Panc1 (cell line): Measurements from ENCODE around the gene FN1.

Experiments
- POLR2AphosphoS5 ChIP-seq: IDR thresholded peaks from 2 replicates; pipeline ENCODE4 v1.6.1; 2012; ENCODE audit warnings: mild to moderate bottlenecking, low read depth, low read length, moderate library complexity
- REST ChIP-seq, 2 experiments: IDR thresholded peaks; 2 replicates each; pipeline ENCODE4 v1.6.1; 2011 to 2012; ENCODE audit warnings: low read depth in 2 of 2, control low read depth in 1 of 2, low read length in 1 of 2, mild to moderate bottlenecking in 1 of 2, moderate library complexity in 1 of 2; ENCODE audit not compliant: insufficient read depth in 1 of 2
- TF ChIP-seq, protein P1 (sequence below): fragments of 450-650 bp; IDR thresholded peaks from 2 replicates; pipeline ENCODE4 v1.5.1; 2017; ENCODE audit warnings: mild to moderate bottlenecking

- TF ChIP-seq, protein P1, sequence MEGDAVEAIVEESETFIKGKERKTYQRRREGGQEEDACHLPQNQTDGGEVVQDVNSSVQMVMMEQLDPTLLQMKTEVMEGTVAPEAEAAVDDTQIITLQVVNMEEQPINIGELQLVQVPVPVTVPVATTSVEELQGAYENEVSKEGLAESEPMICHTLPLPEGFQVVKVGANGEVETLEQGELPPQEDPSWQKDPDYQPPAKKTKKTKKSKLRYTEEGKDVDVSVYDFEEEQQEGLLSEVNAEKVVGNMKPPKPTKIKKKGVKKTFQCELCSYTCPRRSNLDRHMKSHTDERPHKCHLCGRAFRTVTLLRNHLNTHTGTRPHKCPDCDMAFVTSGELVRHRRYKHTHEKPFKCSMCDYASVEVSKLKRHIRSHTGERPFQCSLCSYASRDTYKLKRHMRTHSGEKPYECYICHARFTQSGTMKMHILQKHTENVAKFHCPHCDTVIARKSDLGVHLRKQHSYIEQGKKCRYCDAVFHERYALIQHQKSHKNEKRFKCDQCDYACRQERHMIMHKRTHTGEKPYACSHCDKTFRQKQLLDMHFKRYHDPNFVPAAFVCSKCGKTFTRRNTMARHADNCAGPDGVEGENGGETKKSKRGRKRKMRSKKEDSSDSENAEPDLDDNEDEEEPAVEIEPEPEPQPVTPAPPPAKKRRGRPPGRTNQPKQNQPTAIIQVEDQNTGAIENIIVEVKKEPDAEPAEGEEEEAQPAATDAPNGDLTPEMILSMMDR, result no peak
- no peak for TF ChIP-seq REST (IDR thresholded peaks at IDR 0.05; ENCODE audit: insufficient read depth in 1 of 2, low read depth in 2 of 2, low read length in 1 of 2)
- no peak for TF ChIP-seq POLR2AphosphoS5
Observed at GRCh38 chr2:215447673-215448081, 11.8 kb upstream of the FN1 start.
